Right lobe of liver (tissue), 4 donors: Measurements from ENCODE around the gene DTWD1.

Source experiments
- POLR2A ChIP-seq: fragments of 450-650 bp; IDR thresholded peaks from one replicate; pipeline ENCODE4 v1.6.1; 2017; ENCODE audit warnings: antibody characterized with exemption, mild to moderate bottlenecking
- TF ChIP-seq, protein P1 (sequence below), 4 donors: fragments of 200-600 bp in 3 of 4; fragments of 450-650 bp in 1 of 4; IDR thresholded peaks; one replicate each; pipeline versions ENCODE4 v1.5.1 to v1.8.0; 2016 to 2022; ENCODE audit warnings: antibody characterized with exemption in 4 of 4, mild to moderate bottlenecking in 2 of 4
- donor health status: DM: no; HTN: no; CAD: no.
- donor health status: DM: no; HTN: no; CAD: no.
- donor health status: DM: no; HTN: yes; CAD: no.

GRCh38 chr15:49620658-49621368 is at the start of gene DTWD1, which contains the start of gene FAM227B:
- TF ChIP-seq, protein P1, sequence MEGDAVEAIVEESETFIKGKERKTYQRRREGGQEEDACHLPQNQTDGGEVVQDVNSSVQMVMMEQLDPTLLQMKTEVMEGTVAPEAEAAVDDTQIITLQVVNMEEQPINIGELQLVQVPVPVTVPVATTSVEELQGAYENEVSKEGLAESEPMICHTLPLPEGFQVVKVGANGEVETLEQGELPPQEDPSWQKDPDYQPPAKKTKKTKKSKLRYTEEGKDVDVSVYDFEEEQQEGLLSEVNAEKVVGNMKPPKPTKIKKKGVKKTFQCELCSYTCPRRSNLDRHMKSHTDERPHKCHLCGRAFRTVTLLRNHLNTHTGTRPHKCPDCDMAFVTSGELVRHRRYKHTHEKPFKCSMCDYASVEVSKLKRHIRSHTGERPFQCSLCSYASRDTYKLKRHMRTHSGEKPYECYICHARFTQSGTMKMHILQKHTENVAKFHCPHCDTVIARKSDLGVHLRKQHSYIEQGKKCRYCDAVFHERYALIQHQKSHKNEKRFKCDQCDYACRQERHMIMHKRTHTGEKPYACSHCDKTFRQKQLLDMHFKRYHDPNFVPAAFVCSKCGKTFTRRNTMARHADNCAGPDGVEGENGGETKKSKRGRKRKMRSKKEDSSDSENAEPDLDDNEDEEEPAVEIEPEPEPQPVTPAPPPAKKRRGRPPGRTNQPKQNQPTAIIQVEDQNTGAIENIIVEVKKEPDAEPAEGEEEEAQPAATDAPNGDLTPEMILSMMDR (IDR thresholded peaks at IDR 0.05), result peak in 2 of 4 donors; percentile 8 to 10
- TF ChIP-seq POLR2A, result peak; percentile 88
